SK-N-SH (cell line): Measurements from ENCODE around the gene ACTR6. TPM values are rescaled to one million over a fixed set of nuclear protein-coding genes. Genes with fewer than 3 reads are reported as not detected.

Experiments
- CTCF ChIA-PET: fragments of 300-600, 350-600 bp; formaldehyde crosslinking; extraction: SDS; loops from one replicate; lab custom pipeline; 2021; lab: Yijun Ruan, JAX
- POLR2A ChIA-PET: fragments of 350-600 bp; sonication (Branson Sonifier 250); formaldehyde crosslinking; extraction: SDS; loops from one replicate; lab custom pipeline; 2020; ENCODE audit warnings: antibody characterized with exemption, inconsistent platforms; lab: Yijun Ruan, JAX
- DNase-seq: peaks from one replicate; pipeline ENCODE4 v3.0.0; 2012
- H2AFZ ChIP-seq: fragments of 200-600 bp; sonication (generic); 2 replicates; pipeline ENCODE4 v1.8.1; 2016; ENCODE audit warnings: antibody characterized with exemption, mild to moderate bottlenecking, low read depth
- H3F3A ChIP-seq: fragments of 200-600 bp; sonication (generic); replicated peaks from 2 replicates; pipeline ENCODE3; 2016; ENCODE audit warnings: antibody characterized with exemption, mild to moderate bottlenecking; ENCODE audit not compliant: insufficient read depth
- H3K27ac ChIP-seq, 2 experiments: fragments of 200-500 bp in 1 of 2; fragments of 200-600 bp in 1 of 2; sonication (Bioruptor generic) in 1 of 2; sonication (generic), shearing (Covaris generic) in 1 of 2; 2 replicates each; pipeline versions ENCODE4 v1.5.1 to v1.6.1; 2014 to 2016; ENCODE audit warnings: low read depth in 2 of 2, inconsistent platforms in 1 of 2, low read length in 1 of 2, mild to moderate bottlenecking in 1 of 2, mixed read lengths in 1 of 2
- H3K27me3 ChIP-seq: fragments of 200-600 bp; sonication (generic), shearing (Covaris generic); 2 replicates; pipeline ENCODE4 v1.6.1; 2016; ENCODE audit warnings: mixed run types; ENCODE audit not compliant: insufficient read depth
- H3K36me3 ChIP-seq, 2 experiments: fragments of 200-500 bp in 1 of 2; fragments of 200-600 bp in 1 of 2; sonication (Bioruptor generic) in 1 of 2; sonication (generic) in 1 of 2; replicated peaks in 1 of 2; 2 replicates each; pipeline versions ENCODE3 to v1.5.1; 2014 to 2016; ENCODE audit warnings: low read length in 1 of 2, mild to moderate bottlenecking in 1 of 2; ENCODE audit not compliant: insufficient read depth in 2 of 2, control insufficient read depth in 1 of 2
- H3K4me1 ChIP-seq, 2 experiments: fragments of 200-500 bp in 1 of 2; fragments of 200-600 bp in 1 of 2; sonication (Bioruptor generic) in 1 of 2; sonication (generic), shearing (Covaris generic) in 1 of 2; 2 replicates each; pipeline versions ENCODE4 v1.5.1 to v1.6.1; 2014 to 2016; ENCODE audit warnings: low read depth in 1 of 2, low read length in 1 of 2, mixed run types in 1 of 2; ENCODE audit not compliant: insufficient read depth in 2 of 2, control insufficient read depth in 1 of 2
- H3K4me2 ChIP-seq: fragments of 200-600 bp; sonication (generic), shearing (Covaris generic); 2 replicates; pipeline ENCODE4 v1.6.1; 2017; ENCODE audit warnings: mixed run types
- H3K4me3 ChIP-seq, 2 experiments: fragments of 200-500 bp in 1 of 2; fragments of 200-600 bp in 1 of 2; sonication (Bioruptor generic) in 1 of 2; sonication (generic), shearing (Covaris generic) in 1 of 2; 2 replicates each; pipeline versions ENCODE4 v1.5.1 to v1.8.1; 2014 to 2016; ENCODE audit warnings: low read depth in 2 of 2, inconsistent platforms in 1 of 2, low read length in 1 of 2, mild to moderate bottlenecking in 1 of 2, mixed read lengths in 1 of 2, moderate library complexity in 1 of 2
- H3K79me2 ChIP-seq: fragments of 200-600 bp; sonication (generic); 2 replicates; pipeline ENCODE4 v1.8.1; 2017; ENCODE audit warnings: mild to moderate bottlenecking; ENCODE audit not compliant: insufficient read depth
- H3K9ac ChIP-seq: fragments of 200-600 bp; sonication (generic); 2 replicates; pipeline ENCODE4 v1.6.1; 2017; ENCODE audit warnings: mixed run types
- H3K9me2 ChIP-seq: fragments of 200-600 bp; sonication (generic); 2 replicates; pipeline ENCODE4 v1.6.1; 2017; ENCODE audit warnings: mixed run types
- H3K9me3 ChIP-seq: fragments of 200-600 bp; sonication (generic); 2 replicates; pipeline ENCODE4 v1.6.1; 2017; ENCODE audit warnings: mixed run types, mild to moderate bottlenecking, moderate library complexity
- H4K20me1 ChIP-seq: fragments of 200-600 bp; sonication (generic); 2 replicates; pipeline ENCODE4 v1.6.1; 2017; ENCODE audit warnings: mild to moderate bottlenecking, mixed run types; ENCODE audit not compliant: insufficient read depth
- FOXJ3 ChIP-seq: sonication (generic); formaldehyde crosslinking; IDR thresholded peaks from 2 replicates; pipeline ENCODE4 v1.5.1; 2020; ENCODE audit warnings: mild to moderate bottlenecking, missing genetic modification reagents
- FOXM1 ChIP-seq: IDR thresholded peaks from 2 replicates; pipeline ENCODE4 v1.4.0; 2012; ENCODE audit warnings: low read depth, mild to moderate bottlenecking
- GABPA ChIP-seq: IDR thresholded peaks from 2 replicates; pipeline ENCODE4 v1.4.0; 2012; ENCODE audit warnings: low read depth, mild to moderate bottlenecking
- GATA2 ChIP-seq: sonication (generic); formaldehyde crosslinking; IDR thresholded peaks from 2 replicates; pipeline ENCODE4 v1.5.0; 2020; ENCODE audit warnings: mild to moderate bottlenecking, missing genetic modification reagents
- JUND ChIP-seq: IDR thresholded peaks from 2 replicates; pipeline ENCODE4 v1.4.0; 2012
- MAX ChIP-seq: IDR thresholded peaks from 2 replicates; pipeline ENCODE4 v1.4.0; 2012; ENCODE audit warnings: low read depth
- MEF2A ChIP-seq: IDR thresholded peaks from 2 replicates; pipeline ENCODE4 v1.4.0; 2012; ENCODE audit warnings: low read depth, borderline replicate concordance
- MXI1 ChIP-seq: IDR thresholded peaks from 2 replicates; pipeline ENCODE4 v1.6.1; 2012; ENCODE audit warnings: mild to moderate bottlenecking, low read depth, low read length, improper control_type of control experiment
- NFIC ChIP-seq: IDR thresholded peaks from 2 replicates; pipeline ENCODE4 v1.4.0; 2012; ENCODE audit warnings: borderline replicate concordance
- NRF1 ChIP-seq: IDR thresholded peaks from 2 replicates; pipeline ENCODE4 v1.6.1; 2012; ENCODE audit warnings: low read depth, mild to moderate bottlenecking, low read length
- POLR2AphosphoS5 ChIP-seq: IDR thresholded peaks from 2 replicates; pipeline ENCODE4 v1.6.1; 2012; ENCODE audit warnings: low read depth, low read length
- REST ChIP-seq: IDR thresholded peaks from 2 replicates; pipeline ENCODE4 v1.6.1; 2012; ENCODE audit warnings: mild to moderate bottlenecking, low read depth, low read length, moderate library complexity
- RXRA ChIP-seq: IDR thresholded peaks from 2 replicates; pipeline ENCODE4 v1.4.0; 2012; ENCODE audit warnings: low read depth, mild to moderate bottlenecking, borderline replicate concordance
- SIN3A ChIP-seq: IDR thresholded peaks from 2 replicates; pipeline ENCODE4 v1.6.1; 2012; ENCODE audit warnings: low read depth, mild to moderate bottlenecking, low read length, moderate library complexity, borderline replicate concordance
- TAF1 ChIP-seq: IDR thresholded peaks from 2 replicates; pipeline ENCODE4 v1.6.1; 2012; ENCODE audit warnings: low read depth, mild to moderate bottlenecking, low read length, moderate library complexity, borderline replicate concordance
- TCF12 ChIP-seq: IDR thresholded peaks from 2 replicates; pipeline ENCODE4 v1.4.0; 2012
- TEAD4 ChIP-seq: IDR thresholded peaks from 2 replicates; pipeline ENCODE4 v1.4.0; 2012; ENCODE audit warnings: mild to moderate bottlenecking, borderline replicate concordance; ENCODE audit not compliant: insufficient read depth
- WGBS: methylation state at CpG from one replicate; pipeline ENCODE4 v1.1.6; 2017; ENCODE audit warnings: low lambda C conversion rate; 5-methylcytosine and 5-hydroxymethylcytosine counted together
- polyA plus RNA-seq, 3 experiments: library from polyadenylated mRNA; depleted of rRNA; stranded (reverse); fragments of >200 nt; gene quantifications; 2 replicates each; pipeline ENCODE4 v1.2.3, GENCODE V29; 2012
- TF ChIP-seq, protein P1 (sequence below): fragments of 150-350 bp; IDR thresholded peaks from 2 replicates; pipeline ENCODE4 v1.6.1; 2017; ENCODE audit warnings: antibody characterized with exemption, low read length, low read depth, borderline replicate concordance
- TF ChIP-seq, protein P2 (sequence below): fragments of 200-600 bp; sonication (generic); IDR thresholded peaks from 2 replicates; pipeline ENCODE4 v1.6.1; 2017; ENCODE audit warnings: antibody characterized with exemption, mild to moderate bottlenecking, moderate library complexity

ACTR6 gene
- polyA plus RNA-seq, 1 of the 3 experiments (the other 2 are of a cell fraction) = 21.5 TPM

DNA sequence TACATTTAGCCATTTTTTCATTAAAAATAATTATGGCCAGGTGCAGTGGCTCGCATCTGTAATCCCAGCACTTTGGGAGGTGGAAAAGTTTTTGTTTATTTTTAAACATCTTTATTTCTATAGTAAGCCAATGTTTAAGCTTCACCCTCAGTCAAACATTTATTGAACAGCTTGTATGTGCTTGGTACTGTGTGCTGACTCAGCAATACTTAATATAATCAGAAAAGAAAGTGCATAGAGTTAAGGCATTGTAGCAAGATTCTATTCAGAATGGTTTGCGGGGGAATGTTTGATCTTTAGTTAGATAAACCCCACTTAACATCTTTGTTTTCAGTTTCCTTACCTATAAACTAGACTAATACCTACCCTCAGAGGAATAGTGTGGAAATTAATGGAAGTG lies 11.1 kb downstream of the ACTR6 start (continued):
- no peak for TF ChIP-seq REST
- no peak for TF ChIP-seq TEAD4
- TF ChIP-seq MAX = no peak
- TF ChIP-seq MEF2A = no peak
- TF ChIP-seq NFIC = no peak
- TF ChIP-seq, protein P1, sequence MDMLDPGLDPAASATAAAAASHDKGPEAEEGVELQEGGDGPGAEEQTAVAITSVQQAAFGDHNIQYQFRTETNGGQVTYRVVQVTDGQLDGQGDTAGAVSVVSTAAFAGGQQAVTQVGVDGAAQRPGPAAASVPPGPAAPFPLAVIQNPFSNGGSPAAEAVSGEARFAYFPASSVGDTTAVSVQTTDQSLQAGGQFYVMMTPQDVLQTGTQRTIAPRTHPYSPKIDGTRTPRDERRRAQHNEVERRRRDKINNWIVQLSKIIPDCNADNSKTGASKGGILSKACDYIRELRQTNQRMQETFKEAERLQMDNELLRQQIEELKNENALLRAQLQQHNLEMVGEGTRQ = no peak
- no peak for TF ChIP-seq JUND

DNA sequence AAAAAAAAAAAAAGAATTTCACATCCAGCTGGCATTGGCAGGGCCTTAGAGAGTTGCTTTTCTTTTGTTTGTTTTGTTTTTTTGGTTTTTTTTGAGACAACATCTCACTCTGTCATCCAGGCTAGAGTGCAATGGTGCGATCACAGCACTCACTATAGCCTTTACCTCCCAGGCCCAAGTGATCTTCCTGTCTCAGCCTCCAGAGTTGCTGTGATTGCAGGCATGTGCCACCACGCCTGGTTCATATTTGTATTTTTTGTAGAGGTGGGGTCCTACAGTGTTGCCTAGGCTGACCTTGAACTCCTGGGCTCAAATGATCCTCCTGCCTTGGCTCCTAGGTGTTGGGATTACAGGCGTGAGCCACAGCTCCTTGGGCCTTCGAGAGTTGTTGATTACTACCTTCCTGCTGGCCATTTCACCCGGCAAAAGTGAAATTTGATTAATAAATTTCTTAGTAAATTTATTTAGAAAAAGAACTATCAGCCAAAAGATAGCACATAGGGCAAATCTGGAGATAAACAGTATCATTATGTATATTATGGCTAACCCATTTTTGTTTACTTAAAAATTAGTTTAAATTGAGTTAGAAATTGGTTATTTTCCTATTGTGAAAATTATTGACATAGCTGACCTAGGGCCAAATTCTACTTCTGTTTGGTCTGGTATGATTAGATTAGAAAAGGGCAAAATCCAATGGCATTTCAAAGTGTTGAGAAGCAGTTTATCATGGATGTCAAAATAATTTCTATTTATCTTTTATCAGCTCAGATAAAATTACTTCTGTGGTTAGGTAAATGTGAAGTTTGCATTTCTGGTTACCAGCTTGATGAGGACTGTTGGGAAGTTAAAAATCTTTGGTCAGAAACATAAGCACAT lies 12.6 kb downstream of the ACTR6 start:
- 96% methylated on average over 5 of the region's 5 CpGs for WGBS
- no peak overlapping the region for H3K4me3 ChIP-seq
- POLR2A ChIA-PET = interaction anchor here (0.8 kb wide), 1 partner anchor 13 kb away, joined by 3 read pairs; the partner anchor contains the start of gene ACTR6
- no peak overlapping the region for H3K9ac ChIP-seq
- no peak overlapping the region for H2AFZ ChIP-seq
- no peaks in the 10 kb centered on the region for H3K27me3 ChIP-seq
- TF ChIP-seq TEAD4 (no peak), FOXJ3 (CRISPR knock-in tag) (no peak), NRF1 (no peak), MXI1 (no peak), RXRA (no peak), SIN3A (no peak), TAF1 (no peak), POLR2AphosphoS5 (no peak), GATA2 (CRISPR knock-in tag) (no peak), FOXM1 (no peak), GABPA (no peak), MAX (no peak), JUND (no peak), TCF12 (no peak)
- TF ChIP-seq, protein P2, sequence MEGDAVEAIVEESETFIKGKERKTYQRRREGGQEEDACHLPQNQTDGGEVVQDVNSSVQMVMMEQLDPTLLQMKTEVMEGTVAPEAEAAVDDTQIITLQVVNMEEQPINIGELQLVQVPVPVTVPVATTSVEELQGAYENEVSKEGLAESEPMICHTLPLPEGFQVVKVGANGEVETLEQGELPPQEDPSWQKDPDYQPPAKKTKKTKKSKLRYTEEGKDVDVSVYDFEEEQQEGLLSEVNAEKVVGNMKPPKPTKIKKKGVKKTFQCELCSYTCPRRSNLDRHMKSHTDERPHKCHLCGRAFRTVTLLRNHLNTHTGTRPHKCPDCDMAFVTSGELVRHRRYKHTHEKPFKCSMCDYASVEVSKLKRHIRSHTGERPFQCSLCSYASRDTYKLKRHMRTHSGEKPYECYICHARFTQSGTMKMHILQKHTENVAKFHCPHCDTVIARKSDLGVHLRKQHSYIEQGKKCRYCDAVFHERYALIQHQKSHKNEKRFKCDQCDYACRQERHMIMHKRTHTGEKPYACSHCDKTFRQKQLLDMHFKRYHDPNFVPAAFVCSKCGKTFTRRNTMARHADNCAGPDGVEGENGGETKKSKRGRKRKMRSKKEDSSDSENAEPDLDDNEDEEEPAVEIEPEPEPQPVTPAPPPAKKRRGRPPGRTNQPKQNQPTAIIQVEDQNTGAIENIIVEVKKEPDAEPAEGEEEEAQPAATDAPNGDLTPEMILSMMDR = no peak
- no peaks in the 10 kb centered on the region for H3K9me2 ChIP-seq
- H3K79me2 ChIP-seq = no peaks in the 10 kb centered on the region
- no peaks in the 10 kb centered on the region for H4K20me1 ChIP-seq
- no peaks in the 10 kb centered on the region for H3K9me3 ChIP-seq
- H3K4me1 ChIP-seq = no peaks in the 10 kb centered on the region
- H3K36me3 ChIP-seq = peaks cover 63 to 72% of the 10 kb centered on the region in 2 experiments
- no peaks in the 10 kb centered on the region for H3F3A ChIP-seq
- H3K27ac ChIP-seq = no peak overlapping the region
- H3K4me2 ChIP-seq = no peak overlapping the region
- DNase-seq = no peak
- CTCF ChIA-PET = interaction anchor here (1.3 kb wide), 1 partner anchor 191 kb away, joined by 4 read pairs; no protein-coding TSS in a partner anchor
